HG02763 (cell line): ENCODE measurements around the gene ZYG11B.
A peak's percentile ranks its signal among the peaks of the same experiment; 100 is the strongest.
"Not testable (repeated sequence)": the region's sequence is repeated elsewhere in the genome, so short reads cannot be mapped to it uniquely, and the experiment has no call there.

ENCODE experiments used
- ATAC-seq: cut with Tn5 transposase; IDR thresholded peaks from one replicate; pipeline ENCODE4 v1.9.1; 2021; ENCODE audit warnings: mild to moderate bottlenecking, moderate library complexity; ENCODE audit not compliant: unreplicated experiment

ZYG11B gene

DNA sequence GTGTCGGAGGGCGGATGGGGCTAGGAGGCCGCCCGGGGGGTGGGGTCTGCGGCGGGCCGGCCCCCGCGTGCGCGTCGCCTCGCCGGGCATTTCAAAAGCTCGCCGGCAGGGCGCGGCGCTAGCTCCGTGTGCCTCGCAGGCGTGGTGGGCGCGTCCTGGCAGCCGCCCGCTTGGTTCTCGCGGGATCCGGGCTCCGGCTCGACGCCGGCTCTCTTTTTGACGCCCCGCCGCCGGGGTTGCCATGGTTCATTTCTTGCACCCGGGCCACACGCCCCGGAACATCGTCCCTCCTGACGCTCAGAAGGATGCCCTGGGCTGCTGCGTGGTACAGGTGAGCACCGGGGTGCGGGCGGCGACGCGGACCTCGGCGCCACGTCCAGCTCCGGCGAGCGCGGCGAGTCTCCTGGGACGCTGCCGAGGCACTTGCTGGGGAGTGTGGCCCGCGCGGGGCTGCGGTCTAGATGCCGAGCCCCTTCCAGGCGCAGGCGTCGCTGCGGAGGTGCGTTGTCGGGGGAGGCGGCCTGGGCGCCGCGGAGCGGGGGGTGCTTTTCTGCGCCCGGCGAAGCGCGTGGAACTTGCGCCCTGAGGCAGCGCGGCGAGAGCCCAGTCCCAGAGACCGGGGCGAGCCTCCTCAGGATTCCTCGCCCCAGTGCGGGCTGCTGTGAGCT, 116.5 kb downstream of the ZYG11B start, which contains the start of gene ZYG11A:
Gene ZYG11A (plus strand): TSS at position 118 of the 668 bp plus-strand sequence. CDS start 124 bp downstream, at position 242.
- ATAC-seq: peak; percentile 87

GRCh38 chr1:52845119-52845518, 118.9 kb downstream of the ZYG11B start:
- ATAC-seq: not testable (repeated sequence)

DNA sequence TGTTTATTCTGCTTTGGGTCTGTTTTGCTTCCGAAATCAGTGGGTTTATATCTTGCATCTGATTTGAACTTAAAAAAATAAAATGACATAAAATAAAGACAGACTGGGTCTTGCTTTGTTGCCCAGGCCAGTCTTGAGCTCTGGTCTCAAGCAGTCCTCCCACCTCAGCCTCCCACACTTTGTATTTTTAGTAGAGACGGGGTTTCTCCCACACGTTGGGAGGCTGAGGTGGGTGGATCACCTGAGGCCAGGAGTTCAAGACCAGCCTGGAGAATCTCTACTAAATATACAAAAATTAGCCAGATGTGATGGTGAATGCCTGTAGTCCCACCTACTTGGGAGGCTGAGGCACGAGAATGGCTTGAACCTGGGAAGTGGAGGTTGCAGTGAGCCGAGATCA, 122.2 kb downstream of the ZYG11B start:
- no peak for ATAC-seq

GRCh38 chr1:52850951-52851350, 124.7 kb downstream of the ZYG11B start:
- no peak for ATAC-seq

- no peak for ATAC-seq
Observed at GRCh38 chr1:52852854-52853253, 126.6 kb downstream of the ZYG11B start.

- no peak for ATAC-seq
Observed at GRCh38 chr1:52855584-52855983, 129.3 kb downstream of the ZYG11B start.

GRCh38 chr1:52856026-52856425, 129.8 kb downstream of the ZYG11B start:
- no peak for ATAC-seq

DNA sequence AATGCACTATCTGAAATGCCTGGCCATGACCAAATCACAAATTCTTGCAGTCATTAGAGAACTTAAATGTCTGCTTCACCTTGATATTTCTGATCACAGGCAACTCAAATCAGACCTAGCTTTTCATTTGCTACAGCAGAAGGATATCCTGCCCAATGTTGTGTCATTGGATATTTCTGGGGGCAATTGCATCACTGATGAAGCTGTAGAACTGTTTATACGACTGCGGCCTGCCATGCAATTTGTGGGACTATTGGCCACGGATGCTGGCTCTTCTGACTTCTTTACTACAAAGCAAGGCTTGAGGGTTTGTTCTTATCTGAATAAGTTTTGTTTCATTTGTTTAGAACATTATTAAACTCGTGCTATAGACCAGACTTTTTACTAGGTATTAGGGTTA, 131.2 kb downstream of the ZYG11B start:
- ATAC-seq: no peak

GRCh38 chr1:52862666-52863458, 136.6 kb downstream of the ZYG11B start:
- ATAC-seq: no peak

- peak; percentile 53 for ATAC-seq
Observed at GRCh38 chr1:52867087-52867863, 141.0 kb downstream of the ZYG11B start.

DNA sequence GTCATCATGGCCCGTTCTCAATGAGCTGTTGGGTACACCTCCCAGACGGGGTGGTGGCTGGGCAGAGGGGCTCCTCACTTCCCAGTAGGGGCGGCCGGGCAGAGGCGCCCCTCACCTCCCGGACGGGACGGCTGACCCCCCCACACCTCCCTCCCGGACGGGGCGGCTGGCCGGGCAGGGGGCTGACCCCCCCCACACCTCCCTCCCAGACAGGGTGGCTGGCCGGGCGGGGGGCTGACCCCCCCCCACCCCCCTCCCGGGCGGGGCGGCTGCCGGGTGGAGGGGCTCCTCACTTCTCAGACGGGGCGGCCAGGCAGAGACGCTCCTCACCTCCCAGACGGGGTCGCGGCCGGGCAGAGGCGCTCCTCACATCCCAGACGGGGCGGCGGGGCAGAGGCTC, 143.5 kb downstream of the ZYG11B start:
- not testable (repeated sequence) for ATAC-seq

GRCh38 chr1:52876843-52877242, 150.6 kb downstream of the ZYG11B start:
- no peak for ATAC-seq
